Subcutaneous abdominal adipose tissue (tissue), 5 donors: ENCODE results near the gene NFIX.

Experiments used
- H3K27ac ChIP-seq: one replicate; pipeline ENCODE4 v1.7.0; 2013; ENCODE audit warnings: low read depth, mild to moderate bottlenecking, inconsistent platforms, low read length, moderate library complexity
- H3K27me3 ChIP-seq, 5 donors: one replicate each; pipeline ENCODE4 v1.7.0; 2013; ENCODE audit warnings: low read length in 5 of 5, inconsistent platforms in 1 of 5; ENCODE audit not compliant: control insufficient read depth in 5 of 5, insufficient read depth in 4 of 5
- H3K36me3 ChIP-seq, 5 donors: one replicate each; pipeline ENCODE4 v1.7.0; 2013; ENCODE audit warnings: low read length in 5 of 5; ENCODE audit not compliant: control insufficient read depth in 5 of 5, insufficient read depth in 5 of 5
- H3K4me1 ChIP-seq, 5 donors: one replicate each; pipeline ENCODE4 v1.7.0; 2013; ENCODE audit warnings: low read length in 5 of 5, mild to moderate bottlenecking in 3 of 5, moderate library complexity in 1 of 5; ENCODE audit not compliant: control insufficient read depth in 5 of 5, insufficient read depth in 5 of 5
- H3K4me3 ChIP-seq, 5 donors: one replicate each; pipeline ENCODE4 v1.7.0; 2013; ENCODE audit warnings: low read length in 5 of 5, low read depth in 1 of 5
- H3K9ac ChIP-seq, 5 donors: one replicate each; pipeline ENCODE4 v1.7.0; 2013; ENCODE audit warnings: low read length in 5 of 5, mild to moderate bottlenecking in 4 of 5, moderate library complexity in 3 of 5
- H3K9me3 ChIP-seq, 5 donors: one replicate each; pipeline ENCODE4 v1.7.0; 2013; ENCODE audit warnings: low read length in 5 of 5; ENCODE audit not compliant: control insufficient read depth in 5 of 5
- donor health status: healthy.
- donor health status: healthy.
- donor health status: healthy.
- donor health status: healthy.
- donor health status: healthy.

Gene NFIX

GRCh38 chr19:13138171-13138915 is 143.1 kb downstream of the NFIX start:
- H3K9me3 ChIP-seq, result no peaks in the 10 kb centered on the region
- no peak overlapping the region for H3K4me3 ChIP-seq
- H3K4me1 ChIP-seq, result peaks cover 0 to 3% (median 0%) of the 10 kb centered on the region in 5 donors
- no peak overlapping the region for H3K9ac ChIP-seq
- peaks cover 0 to 53% (median 41%) of the 10 kb centered on the region in 5 donors for H3K36me3 ChIP-seq
- H3K27me3 ChIP-seq, result no peaks in the 10 kb centered on the region
- H3K27ac ChIP-seq, result no peak overlapping the region

DNA sequence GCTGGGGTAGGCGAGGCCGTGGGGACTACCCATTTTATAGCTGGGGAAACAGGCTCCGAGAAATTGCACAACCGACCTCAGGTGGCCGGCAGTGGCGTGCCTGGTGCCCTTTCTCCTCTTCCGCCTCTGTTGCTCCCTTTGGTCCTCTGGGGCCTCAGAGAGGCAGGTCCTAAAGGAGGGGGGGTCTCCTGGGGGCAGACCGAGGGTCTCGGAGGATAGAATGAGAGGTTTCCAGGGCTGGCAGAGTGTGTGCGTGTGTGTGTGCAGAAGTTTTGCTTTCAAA is 143.6 kb downstream of the NFIX start:
- Histone ChIP-seq H3K27me3 (no peaks in the 10 kb centered on the region), H3K4me1 (peaks cover 0 to 3% (median 0%) of the 10 kb centered on the region in 5 donors), H3K36me3 (peaks cover 0 to 56% (median 42%) of the 10 kb centered on the region in 5 donors), H3K9ac (no peak overlapping the region), H3K9me3 (no peaks in the 10 kb centered on the region), H3K27ac (no peak overlapping the region), H3K4me3 (no peak overlapping the region)

DNA sequence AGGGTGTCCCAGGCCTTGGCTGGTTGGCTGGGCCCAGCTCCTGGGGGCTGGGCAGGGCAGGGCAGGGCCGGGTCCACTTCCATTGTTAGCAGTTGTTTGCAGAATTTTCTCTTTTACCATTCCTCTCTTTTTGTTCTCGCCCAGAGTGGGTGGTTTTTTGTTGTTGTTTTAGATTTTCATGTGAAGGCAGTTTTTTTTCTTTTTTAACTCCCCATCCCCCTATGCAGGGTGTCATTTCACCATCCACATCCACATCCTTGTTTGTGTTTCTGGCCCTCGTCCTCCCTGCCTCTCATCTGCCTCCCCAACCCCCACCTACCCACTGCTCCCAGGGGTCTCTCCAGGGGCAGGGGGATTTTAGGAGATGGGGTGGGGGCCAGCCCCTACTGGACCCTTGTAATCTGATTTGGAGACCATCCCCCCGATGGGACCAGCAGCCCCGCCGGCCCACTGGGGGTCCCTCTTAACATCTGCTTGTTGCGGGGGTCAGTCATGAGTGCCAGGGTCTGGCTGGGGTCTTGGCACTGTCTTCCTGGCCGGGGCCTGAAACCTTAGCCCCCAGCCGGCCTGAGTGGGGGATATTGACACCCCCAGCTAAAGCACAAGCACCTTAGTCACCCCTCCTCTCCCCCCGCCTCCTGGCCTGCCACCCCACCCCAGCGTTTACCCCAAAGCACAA is 144.5 kb downstream of the NFIX start:
- Histone ChIP-seq H3K27ac (no peak overlapping the region), H3K36me3 (peaks cover 0 to 59% (median 51%) of the 10 kb centered on the region in 5 donors), H3K27me3 (no peaks in the 10 kb centered on the region), H3K4me3 (no peak overlapping the region), H3K4me1 (peaks cover 0 to 3% (median 0%) of the 10 kb centered on the region in 5 donors), H3K9me3 (no peaks in the 10 kb centered on the region), H3K9ac (no peak overlapping the region)

DNA sequence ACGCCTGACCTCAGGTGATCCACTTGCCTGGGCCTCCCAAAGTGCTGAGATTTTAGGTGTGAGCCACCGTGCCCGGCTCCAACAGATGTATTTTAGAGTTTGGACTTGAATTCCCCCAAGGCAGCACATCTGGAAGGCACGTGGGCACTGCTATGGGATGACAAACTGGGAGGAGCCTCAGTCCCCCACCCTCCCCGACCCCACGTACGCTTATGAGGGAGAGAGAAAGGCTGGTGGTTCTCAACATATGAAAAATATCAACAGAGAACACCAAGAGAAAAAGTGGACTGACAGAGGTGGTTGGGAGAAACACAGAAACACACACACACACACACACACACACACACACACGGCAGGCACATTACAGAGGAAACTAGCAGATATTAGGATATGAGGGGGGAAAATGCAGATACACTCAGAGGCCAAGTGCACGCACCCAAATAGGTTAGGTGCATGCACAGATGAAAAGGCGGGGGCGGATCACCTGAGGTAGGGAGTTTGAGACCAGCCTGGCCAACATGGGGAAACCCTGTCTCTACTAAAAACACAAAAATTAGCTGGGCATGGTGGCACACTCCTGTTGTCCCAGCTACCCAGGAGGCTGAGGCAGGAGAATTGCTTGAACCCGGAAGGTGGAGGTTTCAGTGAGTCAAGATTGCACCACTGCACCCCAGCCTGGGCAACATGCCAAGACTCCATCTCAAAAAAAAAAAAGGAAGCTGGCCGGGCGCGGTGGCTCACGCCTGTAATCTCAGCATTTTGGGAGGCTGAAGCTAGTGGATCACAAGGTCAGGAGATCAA is 151.7 kb downstream of the NFIX start:
- H3K27me3 ChIP-seq, result no peaks in the 10 kb centered on the region
- no peaks in the 10 kb centered on the region for H3K9me3 ChIP-seq
- H3K4me1 ChIP-seq, result peaks cover 0 to 26% (median 18%) of the 10 kb centered on the region in 5 donors
- H3K9ac ChIP-seq, result no peak overlapping the region
- H3K36me3 ChIP-seq, result peaks cover 0 to 24% (median 18%) of the 10 kb centered on the region in 5 donors
- no peak overlapping the region for H3K27ac ChIP-seq
- no peak overlapping the region for H3K4me3 ChIP-seq
